OCI-LY7 (cell line): ENCODE results near the gene SERGEF.
A peak's percentile ranks its signal among the peaks of the same experiment; 100 is the strongest.

Experiments
- EZH2phosphoT487 ChIP-seq: fragments of 200-600 bp; sonication (generic); IDR thresholded peaks from 2 replicates; pipeline ENCODE4 v1.6.1; 2018; ENCODE audit warnings: low read depth, borderline replicate concordance, mild to moderate bottlenecking, mixed run types, antibody characterized with exemption, low read length, moderate library complexity, mixed read lengths
- TF ChIP-seq, protein P1 (sequence below): fragments of 200-600 bp; sonication (generic); conservative IDR thresholded peaks from 2 replicates; pipeline ENCODE4 v1.5.1; 2014; ENCODE audit warnings: mild to moderate bottlenecking, antibody characterized with exemption, low read length, moderate library complexity, mixed read lengths

DNA sequence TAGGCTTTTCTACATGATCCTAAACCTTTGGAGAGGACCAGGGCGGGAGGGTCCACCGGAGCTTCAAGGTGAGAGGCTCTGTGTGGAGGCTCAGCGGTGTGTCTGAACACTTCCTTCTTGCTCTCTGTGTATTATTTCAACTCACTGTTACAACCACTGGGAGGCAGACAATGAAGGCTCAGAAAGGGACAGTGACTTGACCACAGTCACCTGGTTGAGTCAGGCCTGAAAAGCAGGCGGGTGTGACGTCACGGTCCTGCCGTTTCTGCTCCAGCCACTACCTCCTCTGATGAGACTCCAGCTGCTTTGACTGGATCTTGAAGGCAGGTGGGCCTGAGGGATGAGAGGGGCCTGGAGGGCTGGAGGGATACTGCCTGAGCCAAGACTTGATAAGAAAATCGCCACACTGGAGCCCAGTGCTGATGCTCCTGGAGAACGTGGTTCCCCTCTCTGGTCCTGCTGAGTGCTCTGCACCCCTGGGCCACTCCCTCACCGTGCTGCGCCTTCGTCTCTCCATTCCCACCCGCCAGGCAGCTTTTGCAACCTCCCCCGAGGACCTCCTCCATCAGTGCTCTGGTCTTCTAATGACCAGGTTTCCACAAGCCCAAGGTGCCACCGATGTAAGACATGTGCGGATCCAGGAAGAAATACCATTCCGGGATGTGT lies 250.4 kb downstream of the SERGEF start:
- TF ChIP-seq, protein P1, sequence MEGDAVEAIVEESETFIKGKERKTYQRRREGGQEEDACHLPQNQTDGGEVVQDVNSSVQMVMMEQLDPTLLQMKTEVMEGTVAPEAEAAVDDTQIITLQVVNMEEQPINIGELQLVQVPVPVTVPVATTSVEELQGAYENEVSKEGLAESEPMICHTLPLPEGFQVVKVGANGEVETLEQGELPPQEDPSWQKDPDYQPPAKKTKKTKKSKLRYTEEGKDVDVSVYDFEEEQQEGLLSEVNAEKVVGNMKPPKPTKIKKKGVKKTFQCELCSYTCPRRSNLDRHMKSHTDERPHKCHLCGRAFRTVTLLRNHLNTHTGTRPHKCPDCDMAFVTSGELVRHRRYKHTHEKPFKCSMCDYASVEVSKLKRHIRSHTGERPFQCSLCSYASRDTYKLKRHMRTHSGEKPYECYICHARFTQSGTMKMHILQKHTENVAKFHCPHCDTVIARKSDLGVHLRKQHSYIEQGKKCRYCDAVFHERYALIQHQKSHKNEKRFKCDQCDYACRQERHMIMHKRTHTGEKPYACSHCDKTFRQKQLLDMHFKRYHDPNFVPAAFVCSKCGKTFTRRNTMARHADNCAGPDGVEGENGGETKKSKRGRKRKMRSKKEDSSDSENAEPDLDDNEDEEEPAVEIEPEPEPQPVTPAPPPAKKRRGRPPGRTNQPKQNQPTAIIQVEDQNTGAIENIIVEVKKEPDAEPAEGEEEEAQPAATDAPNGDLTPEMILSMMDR, result 0 out of 2 replicates have a peak, but pooled peaks have one; percentile 21
- TF ChIP-seq EZH2phosphoT487, result no peak
